Neural cell (in vitro differentiated cells): ENCODE data around the gene BRD3OS.

ENCODE experiments used
- POLR2AphosphoS5 ChIP-seq: IDR thresholded peaks from 2 replicates; pipeline ENCODE4 v1.6.1; 2012
- TF ChIP-seq, protein P1 (sequence below): fragments of 450-650 bp; IDR thresholded peaks from 2 replicates; pipeline ENCODE4 v1.5.1; 2014; ENCODE audit warnings: antibody characterized with exemption, mild to moderate bottlenecking, moderate library complexity; ENCODE audit not compliant: poor library complexity, severe bottlenecking

DNA sequence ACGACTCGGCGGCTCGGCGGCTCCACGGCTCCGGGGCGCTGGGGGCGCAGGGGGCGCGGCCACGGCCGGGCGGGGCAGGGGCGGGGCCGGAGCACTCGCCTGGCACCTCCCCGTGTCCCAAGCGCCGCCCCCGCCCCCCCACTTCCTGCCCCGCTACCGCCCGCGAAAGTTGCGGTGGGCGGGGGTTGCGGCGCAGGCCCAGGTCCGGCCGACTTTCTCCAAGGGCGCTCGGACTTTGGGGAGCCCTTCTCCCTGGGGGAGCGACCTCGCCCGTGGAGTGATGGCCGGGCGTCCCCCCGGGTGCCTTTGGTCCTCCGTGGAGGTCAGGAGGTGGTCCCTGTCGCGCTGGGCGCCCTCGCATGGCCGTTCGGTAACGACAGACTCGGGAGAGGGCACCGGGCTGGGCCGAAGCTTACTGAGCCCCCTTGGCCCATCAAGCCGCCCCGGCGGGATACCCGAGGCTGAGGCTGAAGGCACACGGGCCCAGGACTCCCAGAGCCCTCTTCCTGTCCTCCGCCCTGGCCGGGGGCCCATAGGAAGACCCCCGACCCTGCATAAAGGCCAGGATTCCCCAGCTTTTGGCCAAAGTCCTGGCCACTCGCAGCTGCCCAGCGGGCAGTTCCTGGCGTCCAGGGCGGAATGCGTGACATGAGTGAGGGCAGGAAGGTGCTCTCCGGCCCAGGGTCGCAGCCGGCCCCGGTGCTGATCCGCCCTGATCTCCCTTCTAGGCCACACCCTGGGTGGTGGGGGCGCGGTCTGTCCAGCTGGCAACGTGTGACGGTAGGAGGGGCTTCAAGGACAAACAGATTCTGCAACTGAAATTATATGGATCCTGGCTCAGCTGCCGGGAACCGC is 32.3 kb upstream of the BRD3OS start:
- no peak for TF ChIP-seq POLR2AphosphoS5
- TF ChIP-seq, protein P1, sequence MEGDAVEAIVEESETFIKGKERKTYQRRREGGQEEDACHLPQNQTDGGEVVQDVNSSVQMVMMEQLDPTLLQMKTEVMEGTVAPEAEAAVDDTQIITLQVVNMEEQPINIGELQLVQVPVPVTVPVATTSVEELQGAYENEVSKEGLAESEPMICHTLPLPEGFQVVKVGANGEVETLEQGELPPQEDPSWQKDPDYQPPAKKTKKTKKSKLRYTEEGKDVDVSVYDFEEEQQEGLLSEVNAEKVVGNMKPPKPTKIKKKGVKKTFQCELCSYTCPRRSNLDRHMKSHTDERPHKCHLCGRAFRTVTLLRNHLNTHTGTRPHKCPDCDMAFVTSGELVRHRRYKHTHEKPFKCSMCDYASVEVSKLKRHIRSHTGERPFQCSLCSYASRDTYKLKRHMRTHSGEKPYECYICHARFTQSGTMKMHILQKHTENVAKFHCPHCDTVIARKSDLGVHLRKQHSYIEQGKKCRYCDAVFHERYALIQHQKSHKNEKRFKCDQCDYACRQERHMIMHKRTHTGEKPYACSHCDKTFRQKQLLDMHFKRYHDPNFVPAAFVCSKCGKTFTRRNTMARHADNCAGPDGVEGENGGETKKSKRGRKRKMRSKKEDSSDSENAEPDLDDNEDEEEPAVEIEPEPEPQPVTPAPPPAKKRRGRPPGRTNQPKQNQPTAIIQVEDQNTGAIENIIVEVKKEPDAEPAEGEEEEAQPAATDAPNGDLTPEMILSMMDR, result peak; percentile 58
